H9 (cell line): ENCODE data around the gene CDH8. TPM values are rescaled to one million over a fixed set of nuclear protein-coding genes. Genes with fewer than 3 reads are reported as not detected.

Source experiments
- DNase-seq: peaks from one replicate; pipeline ENCODE4 v3.0.0-alpha.2; 2017
- H2AFZ ChIP-seq: one replicate; pipeline ENCODE4 v1.6.1; 2013; ENCODE audit warnings: mild to moderate bottlenecking, low read length, control low read depth, moderate library complexity
- H2AK5ac ChIP-seq: 2 replicates; pipeline ENCODE4 v1.6.1; 2013; ENCODE audit warnings: low read length, control low read depth, mixed read lengths; ENCODE audit not compliant: insufficient read length
- H2BK120ac ChIP-seq: one replicate; pipeline ENCODE4 v1.6.1; 2013; ENCODE audit warnings: low read depth, mild to moderate bottlenecking, low read length, control low read depth, inconsistent platforms; ENCODE audit not compliant: poor library complexity, severe bottlenecking
- H2BK12ac ChIP-seq: 2 replicates; pipeline ENCODE4 v1.6.1; 2013; ENCODE audit warnings: low read length, control low read depth, mixed read lengths, low read depth; ENCODE audit not compliant: insufficient read length
- H2BK15ac ChIP-seq: 2 replicates; pipeline ENCODE4 v1.6.1; 2013; ENCODE audit warnings: low read depth, low read length, control low read depth
- H2BK20ac ChIP-seq: one replicate; pipeline ENCODE4 v1.6.1; 2013; ENCODE audit warnings: low read depth, mild to moderate bottlenecking, low read length, control low read depth, inconsistent platforms; ENCODE audit not compliant: poor library complexity, severe bottlenecking
- H2BK5ac ChIP-seq: 2 replicates; pipeline ENCODE4 v1.6.1; 2013; ENCODE audit warnings: low read length, control low read depth, mixed read lengths; ENCODE audit not compliant: insufficient read length
- H3K14ac ChIP-seq: 2 replicates; pipeline ENCODE4 v1.6.1; 2013; ENCODE audit warnings: low read length, control low read depth; ENCODE audit not compliant: insufficient read depth
- H3K18ac ChIP-seq: 2 replicates; pipeline ENCODE4 v1.6.1; 2013; ENCODE audit warnings: low read depth, mild to moderate bottlenecking, mixed read lengths, low read length, control low read depth; ENCODE audit not compliant: insufficient read length
- H3K23ac ChIP-seq: 2 replicates; pipeline ENCODE4 v1.6.1; 2013; ENCODE audit warnings: low read length, control low read depth, mixed read lengths, low read depth; ENCODE audit not compliant: insufficient read length
- H3K23me2 ChIP-seq: 2 replicates; pipeline ENCODE4 v1.6.1; 2013; ENCODE audit warnings: low read depth, mild to moderate bottlenecking, mixed read lengths, low read length, control low read depth; ENCODE audit not compliant: insufficient read length, poor library complexity, severe bottlenecking
- H3K27ac ChIP-seq: 2 replicates; pipeline ENCODE4 v1.5.1; 2013; ENCODE audit warnings: low read length, control low read depth, mixed read lengths, low read depth; ENCODE audit not compliant: insufficient read length
- H3K27me3 ChIP-seq: 2 replicates; pipeline ENCODE4 v1.6.1; 2013; ENCODE audit warnings: low read length, control low read depth, inconsistent platforms; ENCODE audit not compliant: insufficient read depth
- H3K4ac ChIP-seq: 2 replicates; pipeline ENCODE4 v1.6.1; 2013; ENCODE audit warnings: low read depth, mild to moderate bottlenecking, control low read depth, inconsistent platforms, low read length, moderate library complexity
- H3K4me1 ChIP-seq: 2 replicates; pipeline ENCODE4 v1.6.1; 2013; ENCODE audit warnings: low read length, control low read depth, inconsistent platforms; ENCODE audit not compliant: insufficient read depth
- H3K4me2 ChIP-seq: 2 replicates; pipeline ENCODE4 v1.6.1; 2013; ENCODE audit warnings: low read length, control low read depth, mixed read lengths; ENCODE audit not compliant: insufficient read length, insufficient read depth
- H3K56ac ChIP-seq: 2 replicates; pipeline ENCODE4 v1.6.1; 2013; ENCODE audit warnings: low read depth, mild to moderate bottlenecking, mixed read lengths, low read length, control low read depth; ENCODE audit not compliant: insufficient read length
- H3K79me1 ChIP-seq: 2 replicates; pipeline ENCODE4 v1.6.1; 2013; ENCODE audit warnings: low read depth, mild to moderate bottlenecking, moderate library complexity, low read length, control low read depth, inconsistent platforms; ENCODE audit not compliant: insufficient read depth, poor library complexity, severe bottlenecking
- H3K79me2 ChIP-seq: 2 replicates; pipeline ENCODE4 v1.6.1; 2013; ENCODE audit warnings: low read length, control low read depth, inconsistent platforms; ENCODE audit not compliant: insufficient read depth
- H3K9ac ChIP-seq: 2 replicates; pipeline ENCODE4 v1.6.1; 2013; ENCODE audit warnings: low read length, control low read depth, mixed read lengths; ENCODE audit not compliant: insufficient read length; ENCODE audit errors: extremely low read depth
- H3K9me3 ChIP-seq: one replicate; pipeline ENCODE4 v1.6.1; 2013; ENCODE audit warnings: low read depth, low read length, inconsistent platforms; ENCODE audit not compliant: control insufficient read depth
- H3T11ph ChIP-seq: one replicate; pipeline ENCODE4 v1.6.1; 2013; ENCODE audit warnings: mild to moderate bottlenecking, low read length, control low read depth, inconsistent platforms
- H4K20me1 ChIP-seq: one replicate; pipeline ENCODE4 v1.6.1; 2013; ENCODE audit not compliant: control insufficient read depth, insufficient read length, insufficient read depth
- H4K5ac ChIP-seq: 2 replicates; pipeline ENCODE4 v1.6.1; 2013; ENCODE audit warnings: low read depth, mild to moderate bottlenecking, mixed read lengths, low read length, control low read depth; ENCODE audit not compliant: insufficient read length
- H4K8ac ChIP-seq: replicated peaks from 2 replicates; pipeline ENCODE4 v1.6.1; 2013; ENCODE audit warnings: low read length, control low read depth, mixed read lengths, low read depth; ENCODE audit not compliant: insufficient read length
- H4K91ac ChIP-seq: 2 replicates; pipeline ENCODE4 v1.6.1; 2013; ENCODE audit warnings: low read depth, mild to moderate bottlenecking, moderate library complexity, mixed read lengths, low read length, control low read depth; ENCODE audit not compliant: insufficient read length
- H3K27ac Mint-ChIP-seq, 3 experiments: 2 replicates in 2 of 3; 3 replicates in 1 of 3; pipeline ENCODE4 v1.8.0; 2020 to 2021; ENCODE audit warnings: mixed read lengths in 3 of 3, mild to moderate bottlenecking in 1 of 3, moderate library complexity in 1 of 3
- H3K27me3 Mint-ChIP-seq: 2 replicates; pipeline ENCODE4 v1.8.0; 2021; ENCODE audit warnings: low read depth, mild to moderate bottlenecking, moderate library complexity, mixed read lengths
- H3K36me3 Mint-ChIP-seq, 3 experiments: 2 replicates in 2 of 3; 3 replicates in 1 of 3; pipeline ENCODE4 v1.8.0; 2020 to 2021; ENCODE audit warnings: low read depth in 3 of 3, mixed read lengths in 3 of 3; ENCODE audit not compliant: insufficient read depth in 1 of 3
- H3K4me1 Mint-ChIP-seq, 2 experiments: 2 replicates each; pipeline ENCODE4 v1.8.0; 2020; ENCODE audit warnings: mixed read lengths in 2 of 2
- H3K4me3 Mint-ChIP-seq, 2 experiments: 2 replicates in 1 of 2; 3 replicates in 1 of 2; pipeline ENCODE4 v1.8.0; 2020 to 2021; ENCODE audit warnings: mild to moderate bottlenecking in 2 of 2, mixed read lengths in 2 of 2, moderate library complexity in 1 of 2
- H3K9me3 Mint-ChIP-seq, 2 experiments: 2 replicates in 1 of 2; 3 replicates in 1 of 2; pipeline ENCODE4 v1.8.0; 2020; ENCODE audit warnings: mild to moderate bottlenecking in 2 of 2, mixed read lengths in 2 of 2, moderate library complexity in 1 of 2
- CTCF ChIP-seq: fragments of 200-600 bp; sonication (generic); conservative IDR thresholded peaks from 3 replicates; pipeline ENCODE4 v1.8.0; 2021; ENCODE audit warnings: antibody characterized with exemption, mild to moderate bottlenecking
- WGBS: extraction: QIAGEN DNeasy Blood & Tissue Kit; methylation state at CpG from one replicate; pipeline ENCODE4 v1.1.7; 2013; ENCODE audit warnings: missing lambda C conversion rate, low lambda C conversion rate, mixed read lengths; ENCODE audit not compliant: insufficient read length; ENCODE audit errors: extremely low coverage; 5-methylcytosine and 5-hydroxymethylcytosine counted together
- total RNA-seq: library from RNA; stranded (reverse); gene quantifications from 2 replicates; pipeline ENCODE4 v1.2.1, GENCODE V29; 2021

CDH8 gene
- total RNA-seq, 1 experiment from 2014 or later, result 12.0 TPM

- no peak overlapping the region for H4K8ac ChIP-seq
- no peak overlapping the region for H3K27ac ChIP-seq
- no peak overlapping the region for H2BK12ac ChIP-seq
- no peak overlapping the region for H2BK20ac ChIP-seq
- no peak for TF ChIP-seq CTCF
- H2BK120ac ChIP-seq, result no peak overlapping the region
- no peaks in the 10 kb centered on the region for H4K20me1 ChIP-seq
- H3K79me2 ChIP-seq, result no peaks in the 10 kb centered on the region
- H4K5ac ChIP-seq, result no peak overlapping the region
- no peaks in the 10 kb centered on the region for H3K27me3 Mint-ChIP-seq
- no peak overlapping the region for H3K4ac ChIP-seq
- H3K18ac ChIP-seq, result no peak overlapping the region
- no peaks in the 10 kb centered on the region for H3K79me1 ChIP-seq
- no peak overlapping the region for H3K4me3 Mint-ChIP-seq
- H2AFZ ChIP-seq, result no peak overlapping the region
- H3K4me1 Mint-ChIP-seq, result peaks cover 0 to 3% of the 10 kb centered on the region in 2 experiments; a peak in 1 of 4 replicates
- no peaks in the 10 kb centered on the region for H3K23me2 ChIP-seq
- H3K9ac ChIP-seq, result no peak overlapping the region
- H2BK5ac ChIP-seq, result no peak overlapping the region
- H3K14ac ChIP-seq, result no peak overlapping the region
- no peaks in the 10 kb centered on the region for H3K4me1 ChIP-seq
- no peak for DNase-seq
- WGBS, result no CpG with 5 or more reads among the region's 1 CpG
- no peak overlapping the region for H3K27ac Mint-ChIP-seq
- H3K27me3 ChIP-seq, result no peaks in the 10 kb centered on the region
- H3K56ac ChIP-seq, result no peak overlapping the region
- no peaks in the 10 kb centered on the region; a peak in 1 of 5 replicates for H3K9me3 Mint-ChIP-seq
- H2AK5ac ChIP-seq, result no peak overlapping the region
- 0 out of 7 replicates have a peak, but pooled peaks cover 0 to 4% (median 0%) of the 10 kb centered on the region in 3 experiments for H3K36me3 Mint-ChIP-seq
- no peak overlapping the region for H2BK15ac ChIP-seq
- no peak overlapping the region for H3T11ph ChIP-seq
- H3K9me3 ChIP-seq, result no peaks in the 10 kb centered on the region
- no peak overlapping the region for H4K91ac ChIP-seq
- no peak overlapping the region for H3K23ac ChIP-seq
- H3K4me2 ChIP-seq, result no peak overlapping the region
Measured at GRCh38 chr16:61797961-61798507, 238.2 kb downstream of the CDH8 start.
